Transverse colon (tissue), 3 donors: ENCODE results near the gene SPPL2C.

Experiments used
- CTCF ChIP-seq, 5 experiments: fragments of 200-600 bp in 3 of 5; fragments of 450-650 bp in 2 of 5; sonication (generic) in 3 of 5; IDR thresholded peaks; 1 replicate in 2 of 5; 2 replicates in 3 of 5; pipeline ENCODE4 v1.5.1; 2016 to 2017; ENCODE audit warnings: antibody characterized with exemption in 5 of 5, inconsistent platforms in 3 of 5, mild to moderate bottlenecking in 2 of 5, moderate library complexity in 1 of 5
- POLR2A ChIP-seq: fragments of 450-650 bp; IDR thresholded peaks from one replicate; pipeline ENCODE4 v1.6.1; 2016; ENCODE audit warnings: antibody characterized with exemption, mild to moderate bottlenecking, moderate library complexity

GRCh38 chr17:45854209-45854608, 9.5 kb downstream of the SPPL2C start:
- no peak for TF ChIP-seq POLR2A
- TF ChIP-seq CTCF (IDR thresholded peaks at IDR 0.05): no peak
